GM12865 (cell line): ENCODE results near the gene FOXP1.
A peak's percentile ranks its signal among the peaks of the same experiment; 100 is the strongest.

Experiments used
- DNase-seq: peaks from one replicate; pipeline ENCODE4 v3.0.0; 2010; ENCODE audit warnings: low read depth
- H3K4me3 ChIP-seq: 2 replicates; pipeline ENCODE4 v1.5.1; 2011; ENCODE audit warnings: mild to moderate bottlenecking, low read depth, low read length, control low read depth
- TF ChIP-seq, protein P1 (sequence below): IDR thresholded peaks from 2 replicates; pipeline ENCODE4 v1.5.1; 2011; ENCODE audit warnings: low read length, control low read depth, low read depth, inconsistent platforms; ENCODE audit not compliant: insufficient read depth; ENCODE audit errors: missing control alignments

The FOXP1 gene

GRCh38 chr3:71400986-71401451 lies 182.5 kb downstream of the FOXP1 start:
- TF ChIP-seq, protein P1, sequence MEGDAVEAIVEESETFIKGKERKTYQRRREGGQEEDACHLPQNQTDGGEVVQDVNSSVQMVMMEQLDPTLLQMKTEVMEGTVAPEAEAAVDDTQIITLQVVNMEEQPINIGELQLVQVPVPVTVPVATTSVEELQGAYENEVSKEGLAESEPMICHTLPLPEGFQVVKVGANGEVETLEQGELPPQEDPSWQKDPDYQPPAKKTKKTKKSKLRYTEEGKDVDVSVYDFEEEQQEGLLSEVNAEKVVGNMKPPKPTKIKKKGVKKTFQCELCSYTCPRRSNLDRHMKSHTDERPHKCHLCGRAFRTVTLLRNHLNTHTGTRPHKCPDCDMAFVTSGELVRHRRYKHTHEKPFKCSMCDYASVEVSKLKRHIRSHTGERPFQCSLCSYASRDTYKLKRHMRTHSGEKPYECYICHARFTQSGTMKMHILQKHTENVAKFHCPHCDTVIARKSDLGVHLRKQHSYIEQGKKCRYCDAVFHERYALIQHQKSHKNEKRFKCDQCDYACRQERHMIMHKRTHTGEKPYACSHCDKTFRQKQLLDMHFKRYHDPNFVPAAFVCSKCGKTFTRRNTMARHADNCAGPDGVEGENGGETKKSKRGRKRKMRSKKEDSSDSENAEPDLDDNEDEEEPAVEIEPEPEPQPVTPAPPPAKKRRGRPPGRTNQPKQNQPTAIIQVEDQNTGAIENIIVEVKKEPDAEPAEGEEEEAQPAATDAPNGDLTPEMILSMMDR, result no peak
- H3K4me3 ChIP-seq, result no peak overlapping the region
- no peak for DNase-seq

DNA sequence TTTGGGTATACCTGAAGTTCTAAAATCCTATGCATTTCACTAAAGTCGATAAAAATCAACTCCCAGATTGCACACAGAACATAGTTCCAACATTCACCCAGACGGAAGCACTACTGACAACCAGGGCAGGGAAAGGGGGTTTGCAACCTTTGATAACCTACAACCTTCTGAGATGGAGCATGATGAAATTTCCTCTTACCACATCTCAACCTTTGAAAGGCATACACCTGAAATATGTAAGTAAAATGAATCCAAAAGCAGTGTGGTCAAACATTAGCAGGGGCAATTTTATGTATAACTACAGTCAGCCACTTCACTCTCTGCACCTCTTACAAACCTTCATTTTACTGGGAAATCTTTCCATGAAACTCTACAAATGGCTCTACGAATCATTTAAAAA lies 184.1 kb downstream of the FOXP1 start:
- H3K4me3 ChIP-seq, result no peak overlapping the region
- TF ChIP-seq, protein P1, result no peak
- DNase-seq, result no peak

DNA sequence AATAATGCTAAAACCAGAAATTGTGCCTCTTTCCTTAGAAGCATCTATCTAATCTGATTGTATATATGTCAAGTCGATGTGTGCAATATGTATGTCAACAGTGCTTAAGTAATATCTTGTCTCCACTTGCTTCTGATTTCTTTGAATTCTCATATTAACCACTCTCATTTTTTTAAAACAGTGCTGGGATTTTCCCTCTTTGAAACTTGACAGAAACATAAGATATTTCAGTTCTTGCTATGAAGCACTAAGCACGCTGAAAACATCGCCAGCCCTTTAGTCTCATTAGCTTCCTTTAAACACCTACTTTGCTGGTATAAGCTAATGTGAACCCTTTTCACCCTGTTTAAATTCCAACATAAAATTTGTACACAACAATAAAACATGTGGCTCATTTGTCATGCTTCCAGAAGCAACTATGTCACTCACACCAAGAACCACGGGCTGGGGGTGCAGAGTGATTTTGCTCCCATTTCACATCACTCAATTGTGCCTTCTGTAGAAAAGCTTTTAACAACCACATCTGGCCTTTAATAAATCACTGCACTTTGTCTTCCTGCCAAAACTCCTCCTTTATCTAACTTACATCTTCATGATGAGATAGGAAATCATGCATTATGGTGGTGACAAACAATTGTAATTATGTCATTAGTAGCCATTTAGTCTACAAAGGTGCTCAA lies 185.2 kb downstream of the FOXP1 start:
- no peak for DNase-seq
- H3K4me3 ChIP-seq, result no peak overlapping the region
- TF ChIP-seq, protein P1, result no peak

DNA sequence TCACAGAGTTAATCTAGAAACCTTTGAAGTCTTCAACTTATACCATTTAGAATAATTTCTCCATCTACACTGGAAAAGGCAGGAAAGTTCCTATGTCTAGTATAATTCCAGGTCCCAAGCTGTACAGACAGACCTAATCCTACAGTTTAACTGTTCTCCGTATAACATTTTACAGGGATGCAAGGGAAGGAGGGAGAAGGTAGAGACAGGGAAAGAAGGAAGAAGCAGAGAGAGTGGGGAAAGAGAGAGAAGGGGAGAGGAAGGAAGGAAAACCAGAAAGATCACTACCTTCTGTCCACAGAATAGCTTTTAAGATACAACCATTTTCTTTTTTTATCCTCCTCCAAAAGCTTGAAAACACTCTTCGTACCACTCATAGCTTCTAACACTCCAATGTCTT lies 185.8 kb downstream of the FOXP1 start:
- no peak overlapping the region for H3K4me3 ChIP-seq
- TF ChIP-seq, protein P1, result no peak
- no peak for DNase-seq

DNA sequence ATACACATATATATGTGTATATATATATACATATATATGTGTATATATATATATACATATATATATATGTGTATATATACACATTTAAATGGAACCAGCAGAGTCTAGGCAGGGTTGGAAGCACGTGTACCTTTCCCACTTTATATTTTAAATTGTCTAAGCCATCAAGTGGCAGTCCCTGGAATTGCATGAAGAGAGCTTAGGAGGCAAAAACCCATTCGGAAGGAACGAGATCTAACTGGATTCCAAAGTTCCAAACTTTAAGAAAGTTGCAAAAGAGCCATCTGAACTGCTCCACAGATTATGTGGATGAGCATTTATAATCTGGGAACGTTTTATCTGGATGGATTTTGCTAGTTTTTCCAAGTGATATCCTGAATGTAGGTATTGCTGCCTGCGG lies 186.5 kb downstream of the FOXP1 start:
- TF ChIP-seq, protein P1, result peak; percentile 42
- peak; percentile 18 for DNase-seq
- no peak overlapping the region for H3K4me3 ChIP-seq

DNA sequence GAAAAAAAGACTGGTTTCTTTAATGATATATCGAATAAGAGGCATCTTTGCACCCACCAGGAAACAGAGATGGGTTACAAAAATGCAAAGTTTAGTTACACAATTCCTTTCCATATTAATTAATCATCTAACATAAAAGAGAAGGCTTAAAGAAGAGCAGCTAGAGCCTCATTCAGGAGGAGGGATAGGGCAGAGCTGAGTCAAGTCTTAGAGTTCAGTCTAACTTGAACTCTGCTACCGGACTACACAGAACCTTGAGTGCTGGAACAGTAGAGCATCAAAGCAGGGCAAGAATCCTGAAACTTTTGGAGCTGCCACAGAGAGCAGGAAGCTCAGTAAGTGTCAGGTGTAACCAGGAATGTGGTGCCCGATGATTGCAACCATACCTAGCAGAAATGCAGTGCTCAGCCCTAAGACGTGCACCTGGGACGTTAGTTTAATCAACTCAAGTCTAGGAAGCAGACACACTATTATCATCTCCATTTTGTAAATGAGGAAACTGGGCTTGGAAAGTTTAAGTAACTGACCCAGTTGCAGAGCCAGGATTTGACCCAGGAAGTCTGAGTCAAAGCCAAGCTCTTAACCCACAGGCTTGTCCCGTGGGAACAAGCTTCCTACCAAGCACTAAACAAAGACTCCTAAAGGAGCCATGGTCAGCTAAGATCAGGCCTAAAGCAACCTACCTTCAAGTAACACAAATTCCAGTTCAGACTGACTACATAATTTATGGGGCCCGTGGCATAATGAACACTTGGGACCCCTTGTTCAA lies 187.4 kb downstream of the FOXP1 start:
- TF ChIP-seq, protein P1, result no peak
- no peak overlapping the region for H3K4me3 ChIP-seq
- DNase-seq, result no peak
